SK-N-MC (cell line): ENCODE results near the gene WDR91.
"Not testable (repeated sequence)": the region's sequence is repeated elsewhere in the genome, so short reads cannot be mapped to it uniquely, and the experiment has no call there.

ENCODE experiments used
- DNase-seq: peaks from one replicate; pipeline ENCODE4 v3.0.0-alpha.2; 2011; ENCODE audit warnings: low read depth, low spot score
- H3K27ac ChIP-seq: fragments of 200-600 bp; sonication (generic); 2 replicates; pipeline ENCODE4 v1.5.1; 2016; ENCODE audit warnings: mixed run types
- H3K36me3 ChIP-seq: fragments of 200-600 bp; sonication (generic); 2 replicates; pipeline ENCODE4 v1.6.1; 2017; ENCODE audit warnings: antibody characterized with exemption, low read length, mixed read lengths; ENCODE audit not compliant: insufficient read depth
- H3K4me3 ChIP-seq: fragments of 200-600 bp; sonication (generic); 2 replicates; pipeline ENCODE4 v1.5.1; 2016
- H3K9ac ChIP-seq: fragments of 200-600 bp; sonication (generic); 2 replicates; pipeline ENCODE4 v1.8.0; 2017; ENCODE audit warnings: mixed run types, mixed read lengths; ENCODE audit not compliant: insufficient read length
- H3K9me3 ChIP-seq: fragments of 200-600 bp; sonication (generic); 2 replicates; pipeline ENCODE4 v1.6.1; 2017; ENCODE audit warnings: low read depth, mild to moderate bottlenecking, antibody characterized with exemption, low read length, moderate library complexity, mixed read lengths
- EZH2 ChIP-seq: fragments of 200-600 bp; sonication (generic); IDR thresholded peaks from one replicate; pipeline ENCODE4 v1.6.1; 2017; ENCODE audit warnings: antibody characterized with exemption
- FOXP2 ChIP-seq: optimal IDR thresholded peaks from 2 replicates; pipeline ENCODE3; 2011; ENCODE audit warnings: mild to moderate bottlenecking, moderate library complexity; ENCODE audit not compliant: insufficient read depth; ENCODE audit errors: extremely low read length, control extremely low read depth
- POLR2AphosphoS5 ChIP-seq: IDR thresholded peaks from 2 replicates; pipeline ENCODE4 v1.6.1; 2012; ENCODE audit warnings: mild to moderate bottlenecking, low read depth, low read length, borderline replicate concordance

WDR91 gene

DNA sequence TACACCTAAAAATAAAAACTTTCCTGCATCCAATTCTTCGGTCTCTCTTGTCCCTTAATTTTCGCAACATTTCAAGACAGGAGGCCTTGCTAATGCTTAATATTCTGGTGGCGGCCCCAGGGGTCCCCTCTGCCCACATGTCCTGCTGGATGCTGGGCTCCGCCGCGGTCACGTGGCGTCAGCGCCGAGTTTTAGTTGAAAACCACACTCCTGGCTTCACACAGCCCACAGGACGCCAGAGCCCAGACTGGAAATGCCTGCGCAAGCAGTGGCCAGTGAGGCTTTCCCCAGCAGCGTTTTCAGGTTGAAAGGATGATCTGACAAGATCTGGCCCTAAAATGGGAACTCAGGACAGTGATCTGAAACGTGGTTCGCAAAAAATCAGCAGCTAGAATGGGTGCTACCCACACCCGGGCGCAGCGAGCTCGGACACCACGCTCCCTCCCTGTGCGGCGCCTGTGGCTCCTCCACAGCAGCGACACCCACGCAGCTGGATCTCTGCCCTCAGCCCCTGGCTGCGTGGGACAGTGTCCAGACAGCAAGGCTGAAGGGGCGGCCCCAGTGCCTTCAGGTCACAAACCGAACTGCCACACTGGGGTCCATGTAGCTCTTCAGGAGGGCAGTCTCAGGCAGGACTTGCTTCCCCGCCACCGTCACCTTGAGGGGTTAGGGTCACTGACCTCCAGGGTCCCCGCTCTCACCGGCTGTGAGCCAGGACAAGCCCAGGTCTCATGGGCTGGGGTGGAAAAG lies 29.2 kb downstream of the WDR91 start:
- no peak overlapping the region for H3K4me3 ChIP-seq
- peaks cover 7% of the 10 kb centered on the region; the same call in 1 of the 2 replicates for H3K9me3 ChIP-seq
- peaks cover 13% of the 10 kb centered on the region; the same call in 1 of the 2 replicates for H3K36me3 ChIP-seq
- H3K9ac ChIP-seq: no peak overlapping the region
- no peak for DNase-seq
- no peak for TF ChIP-seq POLR2AphosphoS5
- no peak for TF ChIP-seq FOXP2
- no peak for TF ChIP-seq EZH2
- no peak overlapping the region for H3K27ac ChIP-seq

DNA sequence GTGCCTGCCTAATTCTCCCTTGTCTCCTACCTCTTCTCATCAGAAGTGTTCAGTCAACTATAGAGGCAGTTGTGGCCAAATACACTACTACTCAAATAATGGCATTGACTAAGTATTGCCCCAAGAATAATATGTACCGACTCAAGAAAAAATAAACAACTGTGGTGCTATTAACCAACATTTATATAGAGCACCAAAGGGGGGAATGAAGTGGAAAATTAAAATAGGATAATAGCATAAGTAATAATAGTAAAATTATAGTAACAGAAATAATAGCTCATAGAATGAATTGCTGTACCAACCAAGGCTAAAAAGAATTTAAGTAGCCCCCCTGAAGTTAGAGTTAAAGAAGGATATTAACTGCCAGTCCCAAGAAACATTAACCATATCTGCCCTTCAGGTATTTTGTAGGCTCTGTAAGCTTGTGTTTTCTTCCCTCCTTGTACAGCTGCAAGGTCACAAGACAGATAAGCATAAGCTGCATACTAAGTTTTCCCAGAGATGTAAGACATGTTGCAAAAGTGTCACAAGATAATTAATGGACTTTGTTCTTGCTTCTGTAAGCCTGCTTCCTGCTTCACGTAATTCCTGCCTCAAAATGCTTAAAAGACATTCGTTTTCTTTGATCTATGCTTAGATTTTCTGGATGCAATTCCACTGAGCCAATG lies 29.9 kb downstream of the WDR91 start:
- Histone ChIP-seq H3K4me3 (no peak overlapping the region), H3K9me3 (peaks cover 7% of the 10 kb centered on the region; the same call in 1 of the 2 replicates), H3K9ac (no peak overlapping the region), H3K36me3 (peaks cover 13% of the 10 kb centered on the region; the same call in 1 of the 2 replicates), H3K27ac (no peak overlapping the region)
- DNase-seq: no peak
- no peak for TF ChIP-seq EZH2
- no peak for TF ChIP-seq FOXP2
- no peak for TF ChIP-seq POLR2AphosphoS5

DNA sequence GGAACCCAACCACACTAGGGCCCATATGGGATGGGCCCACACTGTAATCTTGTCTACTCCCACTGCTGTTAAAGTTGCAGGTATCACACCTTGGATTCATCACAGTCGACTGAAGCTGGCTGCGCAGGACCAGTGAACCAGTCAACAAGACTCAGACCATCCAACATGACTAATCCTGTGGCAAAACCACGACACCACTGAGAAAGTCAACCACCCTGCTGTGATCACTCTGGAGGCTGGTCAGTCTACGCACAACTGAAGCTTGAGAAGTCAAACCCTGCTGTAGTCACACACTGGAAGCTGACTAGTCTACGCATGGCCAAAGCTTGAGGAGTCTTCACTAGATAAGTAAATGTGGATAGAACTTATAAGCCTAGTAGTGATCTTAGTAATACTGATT lies 31.2 kb downstream of the WDR91 start:
- no peak overlapping the region for H3K27ac ChIP-seq
- H3K4me3 ChIP-seq: no peak overlapping the region
- DNase-seq: no peak
- H3K36me3 ChIP-seq: peaks cover 4% of the 10 kb centered on the region; the same call in 1 of the 2 replicates
- H3K9me3 ChIP-seq: peaks cover 7% of the 10 kb centered on the region; the same call in 1 of the 2 replicates
- H3K9ac ChIP-seq: no peak overlapping the region
- TF ChIP-seq POLR2AphosphoS5: no peak
- no peak for TF ChIP-seq EZH2
- TF ChIP-seq FOXP2: no peak

DNA sequence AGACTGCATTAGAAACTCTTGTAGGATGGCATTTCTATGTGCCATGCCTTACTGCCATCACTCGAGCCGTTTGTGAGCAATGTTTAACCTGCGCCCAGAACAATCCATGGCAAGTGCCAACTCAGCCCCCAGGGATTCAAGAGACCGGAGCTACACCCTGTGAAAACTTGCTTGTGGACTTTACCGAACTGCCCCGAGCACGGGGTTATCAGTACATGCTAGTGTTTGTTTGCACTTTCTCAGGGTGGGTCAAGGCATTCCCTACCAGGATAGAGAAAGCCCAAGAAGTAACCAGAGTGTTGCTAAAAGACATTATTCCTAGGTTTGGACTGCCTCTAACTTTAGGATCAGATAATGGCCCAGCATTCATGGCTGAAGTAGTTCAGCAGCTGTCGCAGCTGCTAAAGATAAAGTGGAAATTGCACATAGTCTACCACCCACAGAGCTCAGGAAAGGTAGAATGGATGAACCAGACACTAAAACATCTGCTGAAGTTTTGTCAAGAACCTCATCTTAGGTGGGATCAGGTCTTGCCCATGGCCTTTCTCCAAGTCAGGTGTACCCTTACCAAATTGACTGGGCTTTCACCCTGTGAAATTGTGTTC lies 31.9 kb downstream of the WDR91 start:
- H3K27ac ChIP-seq: no peak overlapping the region
- no peak overlapping the region for H3K9ac ChIP-seq
- H3K4me3 ChIP-seq: no peak overlapping the region
- H3K9me3 ChIP-seq: peaks cover 7% of the 10 kb centered on the region; the same call in 1 of the 2 replicates
- peaks cover 3% of the 10 kb centered on the region; the same call in 1 of the 2 replicates for H3K36me3 ChIP-seq
- TF ChIP-seq POLR2AphosphoS5 (no peak), EZH2 (no peak), FOXP2 (no peak)
- DNase-seq: no peak

DNA sequence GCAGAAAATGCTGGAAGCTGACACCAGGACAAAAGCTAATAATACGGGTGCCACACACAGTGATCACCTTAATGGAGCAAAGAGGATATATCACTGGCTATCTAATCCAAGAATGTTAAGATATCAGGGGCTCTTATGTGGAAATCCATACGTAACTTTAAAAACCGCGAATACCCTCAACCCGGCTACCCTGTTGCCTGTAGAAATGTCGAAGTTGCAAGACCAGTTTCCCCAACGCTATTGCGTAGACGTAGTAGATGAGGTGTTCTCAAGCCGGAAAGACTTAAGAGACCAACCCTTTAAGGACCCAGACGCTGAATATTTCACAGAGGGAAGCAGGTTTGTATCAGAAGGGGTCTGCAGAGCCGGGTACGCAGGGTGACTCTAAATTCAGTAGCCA lies 33.0 kb downstream of the WDR91 start:
- H3K9me3 ChIP-seq: peaks cover 7% of the 10 kb centered on the region; the same call in 1 of the 2 replicates

DNA sequence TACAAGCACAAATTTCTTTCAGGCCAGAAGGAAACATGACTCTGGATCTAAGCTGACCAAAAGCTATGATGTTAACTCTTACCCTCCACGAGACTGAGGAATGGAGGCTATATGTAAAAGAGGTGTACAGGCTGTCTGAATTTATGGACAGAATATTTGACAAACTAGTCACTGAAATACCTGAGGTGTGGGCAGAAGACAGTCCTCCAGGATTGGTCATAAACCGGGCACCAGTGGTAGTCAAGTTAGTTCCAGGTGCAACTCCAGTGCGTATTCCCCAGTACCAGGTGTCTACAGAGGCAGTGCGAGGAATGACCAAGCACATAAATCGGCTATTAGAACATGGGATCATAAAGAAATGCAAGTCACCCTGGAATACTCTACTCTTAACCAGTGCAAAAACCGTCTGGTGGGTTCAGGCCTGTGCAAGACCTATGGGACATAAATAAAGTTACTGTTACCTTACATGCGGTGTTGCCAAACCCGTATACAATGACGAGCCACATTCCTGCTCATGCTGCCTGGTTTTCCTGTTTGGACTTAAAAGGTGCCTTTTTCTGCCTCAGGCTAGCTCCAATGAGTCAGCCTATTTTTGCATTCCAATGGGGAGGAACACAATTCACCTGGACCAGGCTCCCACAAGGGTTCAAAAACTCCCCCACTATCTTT lies 34.2 kb downstream of the WDR91 start:
- H3K9ac ChIP-seq: no peak overlapping the region
- H3K4me3 ChIP-seq: no peak overlapping the region

More for the DNA sequence above, 33.0 kb downstream of the WDR91 start:
- no peak for DNase-seq
- TF ChIP-seq POLR2AphosphoS5 (no peak), EZH2 (no peak), FOXP2 (no peak)
- H3K9ac ChIP-seq: no peak overlapping the region
- no peak overlapping the region for H3K27ac ChIP-seq
- no peak overlapping the region for H3K4me3 ChIP-seq
- H3K36me3 ChIP-seq: peaks cover 3% of the 10 kb centered on the region; the same call in 1 of the 2 replicates

DNA sequence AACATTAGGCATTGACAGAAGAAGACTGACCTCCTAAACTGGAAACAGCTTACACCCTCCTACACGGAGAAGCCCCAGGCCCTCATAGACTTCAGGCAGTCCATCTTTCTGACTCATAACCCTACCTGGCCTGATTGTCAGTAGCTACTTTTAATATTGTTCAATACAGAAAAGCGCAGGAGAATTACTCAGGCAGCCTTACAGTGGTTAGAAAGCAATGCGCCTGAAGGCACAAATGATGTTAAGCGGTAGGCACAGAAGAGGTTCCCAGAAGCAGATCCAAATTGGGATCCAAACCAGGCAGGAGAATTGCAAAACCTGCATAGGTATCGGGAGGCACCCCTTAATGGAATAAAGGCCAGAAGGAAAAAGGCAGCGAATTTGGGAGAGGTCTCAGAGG lies 35.4 kb downstream of the WDR91 start:
- DNase-seq: no peak
- Histone ChIP-seq H3K4me3 (no peak overlapping the region), H3K27ac (no peak overlapping the region), H3K9me3 (peaks cover 5% of the 10 kb centered on the region; the same call in 1 of the 2 replicates), H3K9ac (no peak overlapping the region), H3K36me3 (0 out of 2 replicates have a peak, but pooled peaks cover under 1% of the 10 kb centered on the region)
- TF ChIP-seq FOXP2 (no peak), POLR2AphosphoS5 (no peak), EZH2 (no peak)

More for the DNA sequence above, 34.2 kb downstream of the WDR91 start:
- peaks cover 7% of the 10 kb centered on the region; the same call in 1 of the 2 replicates for H3K9me3 ChIP-seq
- H3K36me3 ChIP-seq: 0 out of 2 replicates have a peak, but pooled peaks cover 3% of the 10 kb centered on the region
- no peak for DNase-seq
- H3K27ac ChIP-seq: no peak overlapping the region
- TF ChIP-seq POLR2AphosphoS5 (no peak), FOXP2 (no peak), EZH2 (no peak)

DNA sequence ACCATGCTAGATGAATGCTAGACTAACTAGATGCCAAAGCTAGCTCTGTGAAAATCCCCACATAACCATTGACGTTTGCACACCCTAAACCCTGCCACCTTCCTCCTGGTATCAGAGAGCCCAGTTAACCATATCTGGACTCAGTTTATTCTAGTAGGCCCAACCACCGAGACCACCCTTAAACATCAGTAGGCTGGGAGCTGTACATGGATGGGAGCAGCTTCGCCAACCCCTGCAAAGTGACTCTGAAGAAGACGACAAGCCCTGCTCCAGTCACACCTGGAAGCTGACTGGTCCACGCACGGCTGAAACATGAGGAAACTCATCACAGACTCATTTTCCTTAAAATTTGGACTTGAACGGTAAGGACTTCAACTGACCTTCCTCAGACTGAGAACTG lies 36.4 kb downstream of the WDR91 start:
- TF ChIP-seq FOXP2 (no peak), POLR2AphosphoS5 (no peak), EZH2 (no peak)
- DNase-seq: no peak
- no peak overlapping the region for H3K4me3 ChIP-seq
- H3K9me3 ChIP-seq: no peaks in the 10 kb centered on the region
- H3K9ac ChIP-seq: no peak overlapping the region
- H3K27ac ChIP-seq: no peak overlapping the region
- H3K36me3 ChIP-seq: no peaks in the 10 kb centered on the region

DNA sequence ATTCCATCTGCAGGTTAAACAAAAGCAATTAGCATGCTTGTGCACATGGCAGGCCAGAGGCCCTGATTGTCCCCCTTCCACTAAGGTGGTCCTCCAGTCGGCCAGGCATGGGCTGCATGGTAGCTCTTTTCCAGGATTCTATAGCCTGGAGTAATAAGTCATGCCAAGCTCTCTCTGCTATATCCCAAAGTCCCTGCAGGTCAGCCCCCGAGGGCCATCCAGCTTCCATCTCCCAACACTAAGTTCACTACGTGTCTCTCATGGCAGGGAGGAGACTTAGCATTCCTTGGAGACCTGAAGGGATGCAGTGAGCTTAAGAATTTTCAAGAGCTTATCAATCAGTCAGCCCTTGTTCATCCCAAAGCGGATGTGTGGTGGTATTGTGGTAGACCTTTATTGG lies 37.4 kb downstream of the WDR91 start:
- H3K36me3 ChIP-seq, H3K4me3 ChIP-seq, DNase-seq, H3K27ac ChIP-seq, H3K9me3 ChIP-seq, H3K9ac ChIP-seq: not testable (repeated sequence)

DNA sequence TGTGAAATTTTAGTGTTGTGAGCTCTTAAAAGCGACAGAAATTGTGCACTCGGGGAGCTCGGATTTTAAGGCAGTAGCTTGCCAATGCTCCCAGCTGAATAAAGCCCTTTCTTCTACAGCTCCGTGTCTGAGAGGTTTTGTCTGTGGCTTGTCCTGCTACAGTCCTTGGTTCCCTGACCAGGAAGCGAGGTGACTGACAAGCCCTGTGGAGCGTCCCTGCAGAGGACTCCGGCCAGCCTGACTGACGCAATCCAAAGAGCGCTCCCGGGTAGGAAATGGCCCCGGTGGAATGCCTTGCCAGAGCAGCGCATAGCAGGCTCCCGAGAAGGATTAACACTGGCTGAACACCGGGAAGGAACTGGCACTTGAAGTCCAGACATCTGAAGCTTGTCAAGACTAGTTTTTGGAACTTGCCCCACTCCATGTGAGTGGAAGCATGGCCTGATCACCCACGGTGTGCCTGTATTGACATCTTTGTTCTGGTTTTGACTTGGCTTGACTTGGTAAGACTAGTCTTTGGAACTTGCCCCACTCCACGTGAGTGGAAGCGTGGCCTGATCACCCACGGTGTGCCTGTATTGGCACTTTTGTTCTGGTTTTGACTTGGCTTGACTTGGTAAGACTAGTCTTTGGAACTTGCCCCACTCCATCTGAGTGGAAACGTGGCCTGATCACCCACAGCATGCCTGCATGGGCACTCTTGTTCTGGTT lies 39.6 kb downstream of the WDR91 start:
- H3K9ac ChIP-seq, H3K9me3 ChIP-seq, H3K4me3 ChIP-seq, DNase-seq: not testable (repeated sequence)
- Histone ChIP-seq H3K27ac (peak overlapping the region; percentile 94; the same call in 1 of the 2 replicates), H3K36me3 (peaks cover 21% of the 10 kb centered on the region)

DNA sequence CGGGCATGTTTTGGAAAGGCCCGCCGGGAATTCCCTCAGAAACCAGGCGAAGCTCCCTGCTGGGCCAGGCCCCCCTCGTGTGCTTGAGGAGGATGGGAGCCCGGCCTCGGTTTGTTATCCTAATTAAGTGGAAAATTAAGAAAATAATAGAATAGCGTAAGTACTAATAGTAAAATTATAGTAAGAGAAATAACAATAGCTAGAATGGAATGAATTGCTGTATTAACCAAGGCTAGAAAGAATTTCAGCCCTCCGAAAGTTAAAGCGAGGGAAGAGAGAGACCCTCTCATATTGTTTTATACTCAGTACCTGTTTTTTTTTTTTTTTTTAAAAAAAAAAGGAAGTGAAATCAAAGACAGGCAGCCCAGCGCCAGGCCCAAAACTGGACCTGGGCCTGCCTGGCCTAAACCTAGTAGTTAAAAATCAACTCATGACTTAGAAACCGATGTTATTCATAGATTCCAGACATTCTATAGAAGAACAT lies 40.3 kb downstream of the WDR91 start:
- Histone ChIP-seq H3K9ac (peak overlapping the region; percentile 96), H3K36me3 (peaks cover 26% of the 10 kb centered on the region), H3K27ac (peak overlapping the region; percentile 94), H3K4me3 (peak overlapping the region; percentile 93)
- DNase-seq, H3K9me3 ChIP-seq: not testable (repeated sequence)
